Activated CD4-positive, alpha-beta T cell treated with anti-CD3 and anti-CD28 coated beads for 24 hours (primary cell): Measurements from ENCODE around the gene SGSH.
A peak's percentile ranks its signal among the peaks of the same experiment; 100 is the strongest.
"Not testable (repeated sequence)": the region's sequence is repeated elsewhere in the genome, so short reads cannot be mapped to it uniquely, and the experiment has no call there.

Source experiments
- DNase-seq, 2 donors: peaks; one replicate each; pipeline ENCODE4 v3.0.0-alpha.2; 2020; ENCODE audit warnings: low read depth in 2 of 2

Gene SGSH

GRCh38 chr17:80220054-80220735, at the start of gene SGSH, which contains the start of gene SLC26A11:
Gene SGSH, minus strand, starts transcription at chr17:80220333. Its CDS starts 20 bp downstream, at chr17:80220313.
Gene SLC26A11, plus strand, starts transcription at chr17:80220427. Its CDS starts 1,134 bp downstream, at chr17:80221561.
- DNase-seq: peak; percentile 53 to 71

- DNase-seq: no peak
Measured at GRCh38 chr17:80269405-80269807, 49.3 kb upstream of the SGSH start.

- DNase-seq: no peak
Measured at GRCh38 chr17:80268427-80268826, 48.3 kb upstream of the SGSH start.

- no peak for DNase-seq
Measured at GRCh38 chr17:80267391-80267790, 47.3 kb upstream of the SGSH start.

GRCh38 chr17:80265205-80266068, 45.3 kb upstream of the SGSH start:
- DNase-seq: peak in 1 of 2 donors; percentile 50

- DNase-seq: no peak
Measured at GRCh38 chr17:80264205-80265075, 44.3 kb upstream of the SGSH start.

GRCh38 chr17:80263253-80264204, 43.4 kb upstream of the SGSH start:
- peak; percentile 79 to 81 for DNase-seq

- DNase-seq: no peak
Measured at GRCh38 chr17:80262775-80263244, 42.7 kb upstream of the SGSH start.

GRCh38 chr17:80262291-80262690, 42.2 kb upstream of the SGSH start:
- no peak for DNase-seq

- DNase-seq: no peak
Measured at GRCh38 chr17:80261895-80262279, 41.8 kb upstream of the SGSH start.

- DNase-seq: peak in 1 of 2 donors; percentile 53
Measured at GRCh38 chr17:80261159-80261894, 41.2 kb upstream of the SGSH start.

GRCh38 chr17:80260791-80261158, 40.6 kb upstream of the SGSH start, which contains the start of gene RNF213:
Gene RNF213, plus strand, starts transcription at chr17:80260852. Its CDS starts 2,830 bp downstream, at chr17:80263682.
- DNase-seq: no peak

GRCh38 chr17:80260069-80260535, 40.0 kb upstream of the SGSH start:
- peak; percentile 57 to 67 for DNase-seq

GRCh38 chr17:80259457-80260068, 39.4 kb upstream of the SGSH start:
- DNase-seq: no peak

GRCh38 chr17:80258296-80258695, 38.2 kb upstream of the SGSH start:
- DNase-seq: not testable (repeated sequence)

- DNase-seq: no peak
Measured at GRCh38 chr17:80257716-80258213, 37.6 kb upstream of the SGSH start.

GRCh38 chr17:80256034-80256350, 35.9 kb upstream of the SGSH start:
- no peak for DNase-seq

- peak in 1 of 2 donors; percentile 63 for DNase-seq
Measured at GRCh38 chr17:80254396-80255251, 34.5 kb upstream of the SGSH start.
